ENCODE results near the gene STAT5A.
A peak's percentile ranks its signal among the peaks of the same experiment; 100 is the strongest.

The STAT5A gene

DNA sequence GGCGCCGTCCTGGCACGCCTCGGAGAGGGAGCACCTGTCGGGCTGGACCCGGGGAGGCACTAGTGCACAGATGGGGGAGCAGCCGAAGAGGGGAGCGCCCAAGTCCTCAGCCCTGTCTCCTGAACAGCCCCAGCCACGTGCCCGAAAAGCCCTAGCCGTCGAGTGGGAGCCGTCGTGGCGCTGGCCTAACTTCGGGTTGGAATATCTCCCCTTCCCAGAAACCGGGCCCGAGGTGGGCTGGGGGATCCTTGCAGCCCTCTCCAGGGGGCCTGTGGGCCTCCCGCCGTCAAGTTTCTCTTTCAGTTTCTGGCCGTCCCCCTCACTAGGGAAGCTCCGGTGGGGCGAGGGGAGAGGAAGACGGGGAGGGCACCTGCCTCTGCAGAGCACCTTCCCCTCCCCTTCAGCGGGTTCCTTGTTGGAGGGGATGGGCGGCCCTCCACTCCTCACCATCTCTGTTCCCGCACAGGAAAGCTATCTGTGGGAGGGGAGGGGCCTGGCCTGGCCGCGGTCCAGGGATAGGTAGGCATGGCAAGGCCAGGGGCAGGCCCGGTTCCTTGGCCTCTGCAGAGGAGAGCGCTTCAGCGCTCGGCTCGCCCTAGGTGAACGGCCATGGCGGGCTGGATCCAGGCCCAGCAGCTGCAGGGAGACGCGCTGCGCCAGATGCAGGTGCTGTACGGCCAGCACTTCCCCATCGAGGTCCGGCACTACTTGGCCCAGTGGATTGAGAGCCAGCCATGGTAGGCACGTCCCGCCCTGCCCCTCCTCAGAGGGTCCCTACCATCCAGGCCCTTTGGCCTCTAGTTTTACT, 709 bp downstream of the STAT5A start:
- Histone ChIP-seq H3K79me1 (replicated peaks; ENCODE audit: low read length, poor library complexity, severe bottlenecking) (no peaks in the 10 kb centered on the region), H2AFZ (ENCODE audit: low read depth, low read length) (no peak overlapping the region), H4K91ac (ENCODE audit: low read length) (peak overlapping the region; percentile 29), H3K18ac (ENCODE audit: low read depth in 1 of 2, low read length in 2 of 2) (peak overlapping the region; percentile 71 to 85), H4K8ac (ENCODE audit: low read length) (peak overlapping the region; percentile 87), H2BK12ac (ENCODE audit: low read length in 2 of 2) (peak overlapping the region in 1 of 2 experiments; percentile 25), H3K14ac (ENCODE audit: low read length in 2 of 2) (no peak overlapping the region), H2BK120ac (ENCODE audit: low read depth, low read length) (peak overlapping the region; percentile 66), H3K9me3 (ENCODE audit: control insufficient read depth, low read length) (no peaks in the 10 kb centered on the region), H2BK5ac (ENCODE audit: low read depth, low read length, poor library complexity, severe bottlenecking) (no peak overlapping the region), H3K23ac (ENCODE audit: low read length in 2 of 2) (no peak overlapping the region), H3K4ac (ENCODE audit: low read depth in 1 of 2, low read length in 2 of 2) (peak overlapping the region in 1 of 2 experiments; percentile 73), H2AK5ac (ENCODE audit: low read length, severe bottlenecking) (no peak overlapping the region), H3K27me3 (ENCODE audit: control insufficient read depth in 1 of 2, insufficient read depth in 1 of 2, low read length in 2 of 2) (no peaks in the 10 kb centered on the region), H3K9ac (ENCODE audit: low read length) (peak overlapping the region; percentile 86), H3K36me3 (ENCODE audit: control insufficient read depth in 1 of 2, insufficient read depth in 2 of 2, low read depth in 1 of 2, low read length in 2 of 2) (peaks cover 0 to 8% of the 10 kb centered on the region in 2 experiments), H3K4me2 (ENCODE audit: low read length, poor library complexity, severe bottlenecking) (peak overlapping the region; percentile 84), H2BK15ac (ENCODE audit: low read depth, poor library complexity, severe bottlenecking) (peak overlapping the region; percentile 73), H3K4me3 (ENCODE audit: insufficient read depth in 1 of 2, low read depth in 1 of 2, low read length in 2 of 2) (peak overlapping the region; percentile 66 to 78), H3K4me1 (ENCODE audit: control insufficient read depth, insufficient read depth, low read depth, low read length) (peaks cover 17% of the 10 kb centered on the region), H3K27ac (ENCODE audit: low read length, poor library complexity, severe bottlenecking) (no peak overlapping the region)
- 50% methylated on average over 39 of the region's 44 CpGs for WGBS
- no peak for DNase-seq

DNA sequence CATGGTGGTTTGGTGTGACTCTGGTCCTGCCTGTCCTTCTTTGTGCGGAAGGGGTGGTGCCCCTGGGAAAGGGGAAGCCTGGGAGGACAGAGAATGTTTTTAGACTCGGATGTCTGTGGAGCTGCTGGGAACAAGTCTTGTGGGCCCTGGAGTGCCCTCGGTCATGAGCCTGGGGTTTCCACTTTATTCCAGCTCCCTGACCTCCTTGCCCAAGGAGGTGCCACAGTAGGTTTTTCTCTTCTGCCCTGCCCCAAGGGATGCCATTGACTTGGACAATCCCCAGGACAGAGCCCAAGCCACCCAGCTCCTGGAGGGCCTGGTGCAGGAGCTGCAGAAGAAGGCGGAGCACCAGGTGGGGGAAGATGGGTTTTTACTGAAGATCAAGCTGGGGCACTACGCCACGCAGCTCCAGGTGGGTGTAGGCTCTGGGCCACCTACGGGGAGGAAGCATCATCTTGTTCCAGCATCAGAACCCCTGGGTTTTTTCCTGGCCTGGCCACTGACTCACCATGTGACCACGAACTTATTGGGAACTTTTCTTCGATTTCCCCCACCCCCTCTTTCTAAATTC, 1.4 kb downstream of the STAT5A start:
- H3K4me1 ChIP-seq (ENCODE audit: control insufficient read depth, insufficient read depth, low read depth, low read length) = peaks cover 17% of the 10 kb centered on the region
- no peak for DNase-seq
- H3K14ac ChIP-seq (ENCODE audit: low read length in 2 of 2) = no peak overlapping the region
- no peak overlapping the region for H3K9ac ChIP-seq (ENCODE audit: low read length)
- no peaks in the 10 kb centered on the region for H3K79me1 ChIP-seq (replicated peaks; ENCODE audit: low read length, poor library complexity, severe bottlenecking)
- H3K27ac ChIP-seq (ENCODE audit: low read length, poor library complexity, severe bottlenecking) = no peak overlapping the region
- no peak overlapping the region for H3K23ac ChIP-seq (ENCODE audit: low read length in 2 of 2)
- H2BK5ac ChIP-seq (ENCODE audit: low read depth, low read length, poor library complexity, severe bottlenecking) = no peak overlapping the region
- H3K4me2 ChIP-seq (ENCODE audit: low read length, poor library complexity, severe bottlenecking) = no peak overlapping the region
- no peak overlapping the region for H2BK15ac ChIP-seq (ENCODE audit: low read depth, poor library complexity, severe bottlenecking)
- H2AFZ ChIP-seq (ENCODE audit: low read depth, low read length) = no peak overlapping the region
- no peak overlapping the region for H4K8ac ChIP-seq (ENCODE audit: low read length)
- no peak overlapping the region for H3K18ac ChIP-seq (ENCODE audit: low read depth in 1 of 2, low read length in 2 of 2)
- no peak overlapping the region for H3K4ac ChIP-seq (ENCODE audit: low read depth in 1 of 2, low read length in 2 of 2)
- H4K91ac ChIP-seq (ENCODE audit: low read length) = no peak overlapping the region
- H3K36me3 ChIP-seq (ENCODE audit: control insufficient read depth in 1 of 2, insufficient read depth in 2 of 2, low read depth in 1 of 2, low read length in 2 of 2) = peaks cover 0 to 11% of the 10 kb centered on the region in 2 experiments
- H2BK120ac ChIP-seq (ENCODE audit: low read depth, low read length) = no peak overlapping the region
- WGBS = 95% methylated on average over 8 of the region's 9 CpGs
- H3K9me3 ChIP-seq (ENCODE audit: control insufficient read depth, low read length) = no peaks in the 10 kb centered on the region
- peak overlapping the region in 1 of 2 experiments; percentile 78 for H3K4me3 ChIP-seq (ENCODE audit: insufficient read depth in 1 of 2, low read depth in 1 of 2, low read length in 2 of 2)
- H2AK5ac ChIP-seq (ENCODE audit: low read length, severe bottlenecking) = no peak overlapping the region
- H3K27me3 ChIP-seq (ENCODE audit: control insufficient read depth in 1 of 2, insufficient read depth in 1 of 2, low read length in 2 of 2) = no peaks in the 10 kb centered on the region
- no peak overlapping the region for H2BK12ac ChIP-seq (ENCODE audit: low read length in 2 of 2)

DNA sequence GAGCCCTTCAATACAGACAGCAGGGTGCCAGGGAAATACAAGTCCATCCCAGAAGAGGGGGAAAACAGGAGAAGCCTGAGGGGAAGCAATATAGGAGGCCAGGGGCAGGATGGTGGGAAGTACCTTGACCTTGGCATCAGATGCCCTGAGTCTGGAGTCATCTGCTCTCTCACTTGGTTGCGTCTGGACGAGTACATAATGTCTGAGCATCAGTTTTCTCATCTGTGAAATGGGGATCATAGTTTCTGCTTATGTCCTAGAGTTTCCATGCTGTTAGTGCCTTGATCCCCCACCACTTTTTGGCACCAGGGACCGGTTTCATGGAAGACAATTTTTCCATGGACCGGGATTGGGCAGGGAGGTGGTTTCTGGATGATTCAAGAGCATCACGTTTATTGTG, 2.3 kb downstream of the STAT5A start:
- Histone ChIP-seq H2BK5ac (ENCODE audit: low read depth, low read length, poor library complexity, severe bottlenecking) (no peak overlapping the region), H3K36me3 (ENCODE audit: control insufficient read depth in 1 of 2, insufficient read depth in 2 of 2, low read depth in 1 of 2, low read length in 2 of 2) (peaks cover 0 to 18% of the 10 kb centered on the region in 2 experiments), H4K8ac (ENCODE audit: low read length) (no peak overlapping the region), H2BK15ac (ENCODE audit: low read depth, poor library complexity, severe bottlenecking) (no peak overlapping the region), H3K79me1 (replicated peaks; ENCODE audit: low read length, poor library complexity, severe bottlenecking) (no peaks in the 10 kb centered on the region), H3K4me3 (ENCODE audit: insufficient read depth in 1 of 2, low read depth in 1 of 2, low read length in 2 of 2) (no peak overlapping the region), H2AK5ac (ENCODE audit: low read length, severe bottlenecking) (no peak overlapping the region), H3K23ac (ENCODE audit: low read length in 2 of 2) (peak overlapping the region in 1 of 2 experiments; percentile 14), H3K27ac (ENCODE audit: low read length, poor library complexity, severe bottlenecking) (no peak overlapping the region), H3K14ac (ENCODE audit: low read length in 2 of 2) (no peak overlapping the region), H2AFZ (ENCODE audit: low read depth, low read length) (no peak overlapping the region), H2BK12ac (ENCODE audit: low read length in 2 of 2) (no peak overlapping the region), H3K4ac (ENCODE audit: low read depth in 1 of 2, low read length in 2 of 2) (no peak overlapping the region), H3K27me3 (ENCODE audit: control insufficient read depth in 1 of 2, insufficient read depth in 1 of 2, low read length in 2 of 2) (no peaks in the 10 kb centered on the region), H3K18ac (ENCODE audit: low read depth in 1 of 2, low read length in 2 of 2) (no peak overlapping the region), H2BK120ac (ENCODE audit: low read depth, low read length) (no peak overlapping the region), H3K4me2 (ENCODE audit: low read length, poor library complexity, severe bottlenecking) (no peak overlapping the region), H3K9ac (ENCODE audit: low read length) (no peak overlapping the region), H4K91ac (ENCODE audit: low read length) (no peak overlapping the region), H3K9me3 (ENCODE audit: control insufficient read depth, low read length) (no peaks in the 10 kb centered on the region), H3K4me1 (ENCODE audit: control insufficient read depth, insufficient read depth, low read depth, low read length) (peaks cover 17% of the 10 kb centered on the region)
- 95% methylated on average over 3 of the region's 5 CpGs for WGBS
- no peak for DNase-seq

DNA sequence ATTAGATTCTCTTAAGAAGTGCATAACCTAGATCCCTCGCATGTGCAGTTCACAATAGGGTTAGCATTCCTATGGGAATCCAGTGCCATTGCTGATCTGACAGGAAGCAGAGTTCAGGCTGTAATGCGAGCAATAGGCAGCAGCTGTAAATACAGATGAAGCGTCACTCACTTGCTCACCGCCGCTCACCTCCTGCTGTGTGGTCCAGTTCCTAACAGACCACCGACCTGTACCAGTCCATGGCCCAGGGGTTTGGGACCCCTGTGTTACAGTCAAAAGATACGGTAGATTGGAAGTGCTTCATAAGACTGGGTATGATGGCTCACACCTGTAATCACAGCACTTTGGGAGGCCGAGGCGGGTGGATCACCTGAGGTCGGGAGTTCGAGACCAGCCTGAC, 2.8 kb downstream of the STAT5A start:
- no peak for DNase-seq
- no peak overlapping the region for H4K8ac ChIP-seq (ENCODE audit: low read length)
- H3K27ac ChIP-seq (ENCODE audit: low read length, poor library complexity, severe bottlenecking) = no peak overlapping the region
- H3K23ac ChIP-seq (ENCODE audit: low read length in 2 of 2) = no peak overlapping the region
- H3K18ac ChIP-seq (ENCODE audit: low read depth in 1 of 2, low read length in 2 of 2) = no peak overlapping the region
- no peaks in the 10 kb centered on the region for H3K27me3 ChIP-seq (ENCODE audit: control insufficient read depth in 1 of 2, insufficient read depth in 1 of 2, low read length in 2 of 2)
- H2AFZ ChIP-seq (ENCODE audit: low read depth, low read length) = no peak overlapping the region
- H2BK5ac ChIP-seq (ENCODE audit: low read depth, low read length, poor library complexity, severe bottlenecking) = no peak overlapping the region
- H3K4ac ChIP-seq (ENCODE audit: low read depth in 1 of 2, low read length in 2 of 2) = no peak overlapping the region
- H2AK5ac ChIP-seq (ENCODE audit: low read length, severe bottlenecking) = no peak overlapping the region
- 85% methylated on average over 11 of the region's 11 CpGs for WGBS
- no peak overlapping the region for H3K14ac ChIP-seq (ENCODE audit: low read length in 2 of 2)
- peaks cover 0 to 24% of the 10 kb centered on the region in 2 experiments for H3K36me3 ChIP-seq (ENCODE audit: control insufficient read depth in 1 of 2, insufficient read depth in 2 of 2, low read depth in 1 of 2, low read length in 2 of 2)
- no peak overlapping the region for H2BK12ac ChIP-seq (ENCODE audit: low read length in 2 of 2)
- no peak overlapping the region for H3K9ac ChIP-seq (ENCODE audit: low read length)
- H3K4me3 ChIP-seq (ENCODE audit: insufficient read depth in 1 of 2, low read depth in 1 of 2, low read length in 2 of 2) = no peak overlapping the region
- no peak overlapping the region for H2BK15ac ChIP-seq (ENCODE audit: low read depth, poor library complexity, severe bottlenecking)
- no peaks in the 10 kb centered on the region for H3K9me3 ChIP-seq (ENCODE audit: control insufficient read depth, low read length)
- peaks cover 17% of the 10 kb centered on the region for H3K4me1 ChIP-seq (ENCODE audit: control insufficient read depth, insufficient read depth, low read depth, low read length)
- no peak overlapping the region for H2BK120ac ChIP-seq (ENCODE audit: low read depth, low read length)
- peak overlapping the region; percentile 54 for H4K91ac ChIP-seq (ENCODE audit: low read length)
- no peaks in the 10 kb centered on the region for H3K79me1 ChIP-seq (replicated peaks; ENCODE audit: low read length, poor library complexity, severe bottlenecking)
- H3K4me2 ChIP-seq (ENCODE audit: low read length, poor library complexity, severe bottlenecking) = no peak overlapping the region

Measured in mesenchymal stem cell (in vitro differentiated cells and primary cell).